GM12872 (cell line): ENCODE data around the gene OAS3.

Experiments used
- TF ChIP-seq, protein P1 (sequence below): IDR thresholded peaks from 3 replicates; pipeline ENCODE4 v1.5.1; 2011; ENCODE audit warnings: low read depth, mild to moderate bottlenecking, low read length, moderate library complexity; ENCODE audit not compliant: insufficient read depth

The OAS3 gene

DNA sequence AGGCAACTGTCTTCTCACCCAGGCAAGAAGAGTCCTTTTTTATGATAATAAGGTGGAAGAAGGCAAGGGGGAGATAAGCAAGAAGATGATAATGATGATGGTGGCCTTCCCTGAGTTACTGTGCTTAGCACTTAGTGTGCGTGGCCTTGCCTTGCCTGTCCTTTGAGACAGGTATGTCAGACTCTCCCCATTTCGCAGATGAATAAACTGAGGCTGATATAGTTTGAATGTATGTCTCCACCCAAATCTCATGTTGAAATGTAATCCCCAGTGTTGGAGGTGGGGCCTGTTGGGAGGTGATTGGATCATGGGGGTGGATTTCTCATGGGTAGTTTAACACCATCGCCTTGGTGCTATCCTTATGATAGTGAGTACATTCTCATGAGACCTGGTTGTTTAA, 8.6 kb upstream of the OAS3 start:
- TF ChIP-seq, protein P1, sequence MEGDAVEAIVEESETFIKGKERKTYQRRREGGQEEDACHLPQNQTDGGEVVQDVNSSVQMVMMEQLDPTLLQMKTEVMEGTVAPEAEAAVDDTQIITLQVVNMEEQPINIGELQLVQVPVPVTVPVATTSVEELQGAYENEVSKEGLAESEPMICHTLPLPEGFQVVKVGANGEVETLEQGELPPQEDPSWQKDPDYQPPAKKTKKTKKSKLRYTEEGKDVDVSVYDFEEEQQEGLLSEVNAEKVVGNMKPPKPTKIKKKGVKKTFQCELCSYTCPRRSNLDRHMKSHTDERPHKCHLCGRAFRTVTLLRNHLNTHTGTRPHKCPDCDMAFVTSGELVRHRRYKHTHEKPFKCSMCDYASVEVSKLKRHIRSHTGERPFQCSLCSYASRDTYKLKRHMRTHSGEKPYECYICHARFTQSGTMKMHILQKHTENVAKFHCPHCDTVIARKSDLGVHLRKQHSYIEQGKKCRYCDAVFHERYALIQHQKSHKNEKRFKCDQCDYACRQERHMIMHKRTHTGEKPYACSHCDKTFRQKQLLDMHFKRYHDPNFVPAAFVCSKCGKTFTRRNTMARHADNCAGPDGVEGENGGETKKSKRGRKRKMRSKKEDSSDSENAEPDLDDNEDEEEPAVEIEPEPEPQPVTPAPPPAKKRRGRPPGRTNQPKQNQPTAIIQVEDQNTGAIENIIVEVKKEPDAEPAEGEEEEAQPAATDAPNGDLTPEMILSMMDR: no peak

DNA sequence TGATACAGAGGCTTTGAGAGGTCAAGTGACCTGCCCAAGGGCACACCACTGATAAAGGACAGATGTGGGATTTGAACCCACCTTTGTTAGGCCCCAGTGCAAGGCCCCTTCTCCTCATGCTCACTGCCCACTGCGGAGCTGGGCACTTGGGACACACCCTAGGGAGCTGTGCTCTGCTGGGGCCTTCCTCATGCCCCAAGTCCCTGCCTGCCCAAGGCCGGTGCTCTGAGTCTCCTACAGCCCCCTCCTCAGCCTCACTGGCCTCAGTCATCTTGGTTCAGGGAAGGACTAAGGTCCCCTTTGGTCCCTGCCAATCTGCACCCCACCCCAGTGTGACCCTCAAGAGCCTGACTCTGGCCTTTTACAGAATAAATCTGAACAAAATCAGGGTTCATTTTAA, 7.9 kb upstream of the OAS3 start:
- TF ChIP-seq, protein P1: no peak

DNA sequence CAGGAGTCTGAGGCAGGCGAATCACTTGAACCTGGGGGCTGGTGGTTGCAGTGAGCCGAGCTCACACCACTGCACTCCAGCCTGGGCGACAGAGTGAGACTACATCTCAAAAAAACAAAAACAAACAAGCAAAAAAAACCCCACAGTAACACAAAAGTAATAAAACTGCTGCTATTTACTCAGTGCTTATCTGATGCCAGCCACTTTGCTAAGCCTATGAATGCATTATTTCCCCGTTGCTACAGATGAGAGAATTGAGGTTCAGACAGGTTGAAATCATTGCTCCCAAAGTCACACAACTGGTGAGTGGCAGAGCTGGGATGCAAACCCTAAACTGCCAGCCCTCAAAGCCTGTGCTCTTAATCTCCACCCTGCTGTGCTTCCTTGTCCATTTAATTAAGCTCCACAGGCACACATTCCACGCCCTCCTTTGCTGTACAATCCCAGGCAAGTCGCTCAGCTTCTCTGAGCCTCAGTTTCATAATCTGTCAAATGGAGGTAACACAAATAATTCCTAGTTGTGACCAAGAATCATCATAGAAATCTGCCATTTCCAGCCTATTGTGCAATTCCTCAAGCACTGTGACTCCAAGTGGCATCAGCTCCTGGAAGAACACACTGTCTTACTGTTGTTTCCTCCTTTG, 5.7 kb upstream of the OAS3 start:
- TF ChIP-seq, protein P1: no peak

DNA sequence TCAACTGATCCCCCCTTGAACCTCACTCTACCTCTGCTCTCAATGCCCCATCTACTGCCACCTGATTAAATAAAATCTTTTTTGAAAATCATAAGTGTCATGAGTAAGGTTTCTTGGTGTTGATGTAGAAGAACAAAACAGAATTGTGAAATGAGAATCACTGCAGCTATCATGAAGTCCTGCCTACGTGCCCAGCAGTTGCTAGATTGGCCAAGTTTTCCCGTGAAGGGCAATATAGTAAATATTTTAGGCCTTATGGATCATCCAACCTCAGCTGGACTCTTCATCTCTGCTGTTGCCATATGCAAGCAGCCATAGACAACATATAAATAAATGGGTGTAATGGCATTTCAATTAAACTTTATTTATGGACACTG, 5.2 kb upstream of the OAS3 start:
- TF ChIP-seq, protein P1: no peak

DNA sequence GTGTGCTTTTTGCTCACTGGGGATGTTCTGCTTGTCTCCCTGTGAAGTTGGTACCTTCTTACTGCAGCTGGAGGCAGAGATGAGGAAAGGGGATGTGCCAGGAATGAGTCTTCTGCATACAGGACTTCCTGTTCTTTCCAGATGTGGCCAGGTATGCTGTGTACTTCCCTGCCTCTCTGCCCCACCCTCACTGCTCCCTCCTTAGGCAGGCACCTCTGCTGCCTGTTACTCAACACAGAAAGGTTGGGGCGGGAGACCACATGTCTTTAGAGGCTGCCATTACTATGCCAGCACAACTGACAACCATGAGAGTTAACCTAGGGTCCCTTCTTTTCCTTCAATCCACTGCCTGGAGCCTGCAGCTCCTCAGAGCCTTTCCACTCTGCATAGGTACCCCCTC, 2.0 kb upstream of the OAS3 start:
- TF ChIP-seq, protein P1: no peak

DNA sequence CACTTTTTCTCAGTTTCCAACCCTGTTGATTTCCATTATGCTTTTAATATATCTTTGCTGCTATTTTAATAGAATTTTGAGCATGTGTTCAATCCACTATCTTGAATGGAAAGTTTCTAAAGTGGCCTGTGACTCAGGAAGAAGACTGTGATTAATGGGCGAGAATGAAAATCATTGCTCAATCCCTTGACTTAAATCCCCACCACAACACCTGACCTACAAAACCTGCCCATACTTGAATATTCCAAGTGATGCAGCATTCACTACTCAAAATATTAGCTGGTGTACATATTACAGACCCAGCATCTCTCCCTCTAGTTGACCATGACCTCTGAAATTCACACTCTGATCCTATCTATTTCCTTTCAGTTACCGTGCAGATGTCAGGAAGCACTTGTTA, 1.3 kb upstream of the OAS3 start:
- TF ChIP-seq, protein P1: no peak

DNA sequence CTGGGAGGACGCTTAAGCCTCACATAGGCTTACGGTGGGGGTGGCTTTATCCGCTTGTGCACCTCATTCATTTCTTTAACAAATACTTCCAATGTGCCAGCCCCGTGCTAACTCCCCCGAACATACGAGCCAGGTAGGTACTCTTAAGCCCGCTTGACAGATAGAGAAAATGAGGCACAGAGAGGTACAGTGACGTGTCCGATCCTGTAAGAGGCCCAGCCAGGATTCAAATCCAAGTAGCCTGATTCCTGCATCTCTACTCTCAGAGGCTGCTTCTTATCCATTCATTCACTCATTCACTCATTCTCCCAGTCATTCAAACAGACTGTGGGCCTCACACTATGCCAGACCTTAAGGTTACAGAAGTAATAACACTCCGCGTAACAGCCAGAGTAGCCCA, 477 bp downstream of the OAS3 start:
- TF ChIP-seq, protein P1: no peak

DNA sequence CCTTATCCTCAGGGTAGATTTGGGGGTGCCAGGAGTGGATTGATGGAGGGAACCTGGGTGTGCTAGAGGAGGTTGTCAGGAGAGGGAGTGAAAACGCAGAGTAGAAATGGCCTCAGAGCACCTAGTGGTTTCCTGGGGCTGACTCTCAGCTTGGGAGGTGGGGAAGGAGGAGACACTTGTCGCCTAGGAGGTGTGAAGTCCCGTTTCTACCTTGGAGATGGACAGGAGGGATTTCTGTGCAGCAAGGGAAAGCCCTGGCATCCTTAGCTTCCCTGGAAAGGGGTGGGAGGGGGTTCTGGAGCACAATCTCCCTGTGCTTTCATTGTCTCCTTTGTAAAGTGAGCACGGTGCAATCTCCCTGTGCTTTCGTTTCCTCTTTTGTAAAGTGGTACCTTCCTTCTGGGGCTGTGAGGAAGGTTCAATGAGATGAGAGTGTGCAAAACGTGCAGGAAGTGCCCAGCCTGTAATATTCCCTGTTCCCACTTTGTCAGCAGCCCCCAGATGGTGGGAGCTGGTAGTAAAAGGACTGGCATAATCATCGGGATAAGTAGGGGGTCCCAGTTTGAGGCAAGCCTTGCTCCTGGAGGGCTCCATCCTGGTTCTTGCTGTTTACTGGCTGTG, 1.6 kb downstream of the OAS3 start:
- TF ChIP-seq, protein P1: peak; percentile 28
